ENCODE measurements around the gene MOB3A. TPM values are rescaled to one million over a fixed set of nuclear protein-coding genes. Genes with fewer than 3 reads are reported as not detected.

The MOB3A gene
- 100 to 1,000 TPM; 148 to 156 TPM for total RNA-seq

GRCh38 chr19:2096034-2096479 is at the start of gene MOB3A:
Gene MOB3A, minus strand, starts transcription at chr19:2096326. Its CDS starts 17,766 bp downstream, at chr19:2078560.
- DNase-seq, result peak; percentile 92
- Mint-ChIP-seq H3K27me3 (no peaks in the 10 kb centered on the region), H3K36me3 (ENCODE audit: low read depth) (peaks cover 28% of the 10 kb centered on the region), H3K27ac (peak within 1 kb of the TSS; percentile 94), H3K4me1 (peaks cover 37% of the 10 kb centered on the region), H3K9me3 (ENCODE audit: low read depth) (no peaks in the 10 kb centered on the region), H3K4me3 (peak within 1 kb of the TSS; percentile 98)
- ChIA-PET CTCF (interaction anchor here (0.7 to 2.3 kb wide), 2 partner anchors 10 to 732 kb away, joined by 3 to 7 read pairs; no protein-coding TSS in a partner anchor), POLR2A (interaction anchor here (0.6 to 1.0 kb wide), 3 partner anchors 27 to 56 kb away, joined by 3 to 4 read pairs (median 3); partner anchors contain the start of gene AP3D1)
- intact Hi-C loops (cut with DNase I, micrococcal nuclease), result loop anchor here (1.0 to 10.0 kb wide), 23 partner anchors 9 to 831 kb away; partner anchors contain the start of genes AP3D1 (in 2 of the 2), ADAT3 (in 1 of the 2), BTBD2 (in 1 of the 2) and CIRBP (in 1 of the 2)
- peak; percentile 51 for ATAC-seq

- POLR2A ChIA-PET, result no interaction called here
- Mint-ChIP-seq H3K27ac (no peak overlapping the region), H3K27me3 (no peaks in the 10 kb centered on the region), H3K9me3 (ENCODE audit: low read depth) (no peaks in the 10 kb centered on the region), H3K36me3 (ENCODE audit: low read depth) (peaks cover 17% of the 10 kb centered on the region), H3K4me3 (no peak overlapping the region), H3K4me1 (peaks cover 46% of the 10 kb centered on the region)
- ATAC-seq (no peak), DNase-seq (peak; percentile 44)
- CTCF ChIA-PET, result interaction anchor here (0.6 to 1.1 kb wide), 3 partner anchors 10 to 468 kb away, joined by 3 read pairs; no protein-coding TSS in a partner anchor
- intact Hi-C loops (cut with DNase I, micrococcal nuclease), result loop anchor here in 1 of 2 experiments (5.0 kb wide), 1 partner anchor 129 kb away; the partner anchor contains the start of gene BTBD2
Observed at GRCh38 chr19:2145831-2146241, 49.7 kb upstream of the MOB3A start.

DNA sequence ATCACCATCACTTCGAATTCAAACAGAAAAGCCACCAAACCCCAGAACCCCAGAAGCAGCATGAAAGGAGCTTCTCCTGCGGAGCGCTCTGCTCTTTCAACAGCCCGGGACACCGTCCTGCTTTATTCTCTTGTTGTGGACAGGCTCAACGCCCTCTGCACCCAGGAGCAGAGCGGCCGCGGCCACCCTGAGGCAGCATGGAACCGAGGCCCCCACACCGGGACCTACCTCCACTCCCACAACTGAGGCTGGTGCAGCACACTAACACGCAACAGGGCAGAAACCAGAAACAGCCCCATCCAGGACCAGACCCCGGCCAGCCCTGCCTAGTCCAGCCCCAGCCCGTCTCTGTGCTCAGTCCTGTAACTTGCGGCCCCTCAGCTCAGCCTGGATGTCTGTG is 48.1 kb upstream of the MOB3A start:
- Mint-ChIP-seq H3K36me3 (ENCODE audit: low read depth) (peaks cover 12% of the 10 kb centered on the region), H3K4me1 (peaks cover 34% of the 10 kb centered on the region), H3K4me3 (no peak overlapping the region), H3K9me3 (ENCODE audit: low read depth) (no peaks in the 10 kb centered on the region), H3K27me3 (no peaks in the 10 kb centered on the region), H3K27ac (no peak overlapping the region)
- ATAC-seq (no peak), DNase-seq (no peak)
- CTCF ChIA-PET, result no interaction called here
- intact Hi-C loops (cut with DNase I, micrococcal nuclease), result no loop called here
- POLR2A ChIA-PET, result no interaction called here

DNA sequence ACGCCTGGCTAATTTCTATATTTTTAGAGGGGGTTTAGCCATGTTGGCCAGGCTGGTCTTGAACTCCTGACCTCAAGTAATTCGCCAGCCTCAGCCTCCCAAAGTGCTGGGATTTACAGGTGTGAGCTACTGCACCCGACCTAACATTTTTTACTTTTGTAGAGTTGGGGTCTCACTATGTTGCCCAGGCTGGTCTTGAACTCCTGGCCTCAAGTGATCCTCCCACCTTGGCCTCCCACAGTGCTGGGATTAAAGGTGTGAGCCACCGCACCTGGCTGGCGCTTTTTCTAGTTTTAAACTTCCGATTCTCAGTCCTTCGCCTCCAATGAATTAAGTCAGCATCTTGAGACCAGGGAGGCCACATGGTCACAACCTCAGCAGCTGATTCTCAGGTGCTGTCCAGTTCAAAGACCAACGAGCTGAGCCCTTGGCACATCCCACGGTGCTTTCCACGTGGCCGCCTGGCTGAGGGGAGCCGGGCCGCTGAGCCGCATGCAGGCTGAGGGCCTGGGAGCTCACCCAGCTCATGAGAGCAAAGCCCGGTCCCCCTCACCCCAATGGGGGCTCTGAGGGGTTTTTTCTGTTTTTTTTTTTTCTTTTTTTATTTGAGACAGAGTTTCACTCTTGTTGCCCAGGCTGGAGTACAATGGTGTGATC is 46.2 kb upstream of the MOB3A start:
- no peaks in the 10 kb centered on the region for H3K27me3 Mint-ChIP-seq
- POLR2A ChIA-PET, result no interaction called here
- H3K36me3 Mint-ChIP-seq (ENCODE audit: low read depth), result peaks cover 7% of the 10 kb centered on the region
- H3K27ac Mint-ChIP-seq, result no peak overlapping the region
- no peak overlapping the region for H3K4me3 Mint-ChIP-seq
- no peak for DNase-seq
- H3K9me3 Mint-ChIP-seq (ENCODE audit: low read depth), result no peaks in the 10 kb centered on the region
- intact Hi-C loops (cut with DNase I, micrococcal nuclease), result no loop called here
- ATAC-seq, result no peak
- CTCF ChIA-PET, result no interaction called here
- H3K4me1 Mint-ChIP-seq, result peaks cover 19% of the 10 kb centered on the region

DNA sequence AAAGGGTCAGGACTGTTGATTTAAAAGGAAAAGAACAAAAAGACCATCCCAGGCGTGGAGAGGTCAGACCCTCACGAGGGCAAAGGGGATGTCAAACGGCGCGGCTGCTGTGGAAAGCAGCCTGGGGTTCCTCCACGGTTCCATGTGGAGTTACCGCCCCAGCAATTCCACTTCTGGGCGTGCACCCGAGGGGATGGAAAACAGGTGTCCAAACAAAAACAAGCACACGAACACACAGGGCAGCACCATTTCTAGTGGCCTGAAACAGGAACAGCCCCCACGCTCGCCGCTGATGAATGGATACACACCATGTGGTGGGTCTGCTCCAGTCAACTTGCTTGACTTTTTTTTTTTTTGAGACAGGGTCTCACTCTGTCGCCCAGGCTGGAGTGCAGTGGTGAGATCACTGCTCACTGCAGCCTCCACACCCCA is 44.0 kb upstream of the MOB3A start:
- ATAC-seq, result no peak
- Mint-ChIP-seq H3K27me3 (no peaks in the 10 kb centered on the region), H3K27ac (no peak overlapping the region), H3K36me3 (ENCODE audit: low read depth) (peaks cover 12% of the 10 kb centered on the region), H3K4me1 (peaks cover 4% of the 10 kb centered on the region), H3K4me3 (no peak overlapping the region), H3K9me3 (ENCODE audit: low read depth) (no peaks in the 10 kb centered on the region)
- CTCF ChIA-PET, result no interaction called here
- POLR2A ChIA-PET, result no interaction called here
- intact Hi-C loops (cut with DNase I, micrococcal nuclease), result no loop called here
- DNase-seq, result no peak

DNA sequence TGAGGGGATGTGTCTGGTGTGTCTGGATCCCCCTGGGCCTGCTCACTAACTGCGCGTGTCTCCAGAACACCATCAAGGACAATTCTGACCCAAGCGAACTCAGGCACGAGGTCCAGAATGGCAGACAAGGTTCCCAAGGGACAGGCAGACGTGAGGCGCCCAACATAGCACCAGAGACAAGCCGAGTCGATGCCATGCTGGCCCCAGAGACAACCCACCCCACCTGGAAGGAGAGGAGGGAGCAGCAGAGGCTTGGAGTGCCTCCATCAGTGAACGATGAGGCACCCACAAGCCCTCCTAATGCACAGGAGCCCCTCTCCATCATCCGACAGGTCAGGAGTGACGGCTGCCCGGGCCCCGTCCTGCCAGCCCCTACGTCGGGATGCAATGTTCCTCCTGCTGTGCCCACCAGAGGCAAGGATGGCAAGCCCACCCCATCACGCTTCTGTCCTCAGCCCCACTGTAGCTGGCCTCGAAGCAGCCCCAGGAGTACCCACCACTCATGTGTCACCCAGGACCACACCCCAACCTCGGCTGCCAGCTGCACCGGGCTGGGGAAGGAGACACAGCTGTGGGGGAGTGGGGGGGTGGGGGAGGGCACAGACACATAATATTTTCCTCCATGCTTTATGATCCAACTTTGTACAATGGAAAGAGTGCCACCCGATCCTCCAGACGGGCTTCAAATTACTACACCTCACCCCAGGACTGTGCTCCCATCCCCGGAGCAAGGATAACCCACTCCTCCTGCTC is 43.4 kb upstream of the MOB3A start:
- POLR2A ChIA-PET, result no interaction called here
- Mint-ChIP-seq H3K4me1 (no peaks in the 10 kb centered on the region), H3K4me3 (no peak overlapping the region), H3K27me3 (no peaks in the 10 kb centered on the region), H3K36me3 (ENCODE audit: low read depth) (peaks cover 12% of the 10 kb centered on the region), H3K9me3 (ENCODE audit: low read depth) (no peaks in the 10 kb centered on the region), H3K27ac (no peak overlapping the region)
- CTCF ChIA-PET, result no interaction called here
- intact Hi-C loops (cut with DNase I, micrococcal nuclease), result no loop called here
- no peak for ATAC-seq
- DNase-seq, result no peak

- intact Hi-C loops (cut with DNase I, micrococcal nuclease), result no loop called here
Observed at GRCh38 chr19:2138061-2138728, 42.1 kb upstream of the MOB3A start.

DNA sequence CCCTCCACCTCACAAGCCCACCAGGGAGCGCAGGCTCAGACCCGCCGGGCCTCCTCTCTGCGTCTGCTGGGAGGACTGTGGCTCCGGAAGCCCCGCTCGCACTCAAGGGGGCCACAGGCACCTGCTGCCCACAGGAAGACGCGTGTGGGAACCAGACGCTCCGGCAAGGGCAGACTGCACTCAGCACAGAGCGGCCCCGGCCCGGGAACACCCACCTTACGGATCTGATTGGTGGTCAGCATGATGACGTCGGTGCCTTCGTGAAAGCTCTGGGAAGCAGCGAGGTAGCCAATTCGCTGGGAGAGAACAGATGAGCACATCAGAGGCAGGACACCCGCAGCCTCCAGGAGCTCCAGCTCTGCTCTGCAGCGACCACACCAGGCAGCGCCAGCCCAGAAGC is 40.7 kb upstream of the MOB3A start:
- Mint-ChIP-seq H3K36me3 (ENCODE audit: low read depth) (peaks cover 16% of the 10 kb centered on the region), H3K9me3 (ENCODE audit: low read depth) (no peaks in the 10 kb centered on the region), H3K4me3 (no peak overlapping the region), H3K27ac (no peak overlapping the region), H3K4me1 (no peaks in the 10 kb centered on the region), H3K27me3 (no peaks in the 10 kb centered on the region)
- intact Hi-C loops (cut with DNase I, micrococcal nuclease), result no loop called here
- POLR2A ChIA-PET, result no interaction called here
- ATAC-seq (no peak), DNase-seq (no peak)
- CTCF ChIA-PET, result no interaction called here

More at GRCh38 chr19:2138061-2138728, 42.1 kb upstream of the MOB3A start:
- Mint-ChIP-seq H3K9me3 (ENCODE audit: low read depth) (no peaks in the 10 kb centered on the region), H3K27ac (no peak overlapping the region), H3K4me3 (no peak overlapping the region), H3K36me3 (ENCODE audit: low read depth) (peaks cover 14% of the 10 kb centered on the region), H3K4me1 (no peaks in the 10 kb centered on the region), H3K27me3 (no peaks in the 10 kb centered on the region)
- ChIA-PET CTCF (interaction anchor here (0.6 kb wide), 1 partner anchor 123 kb away, joined by 3 read pairs; no protein-coding TSS in a partner anchor), POLR2A (no interaction called here)
- no peak for DNase-seq
- no peak for ATAC-seq

DNA sequence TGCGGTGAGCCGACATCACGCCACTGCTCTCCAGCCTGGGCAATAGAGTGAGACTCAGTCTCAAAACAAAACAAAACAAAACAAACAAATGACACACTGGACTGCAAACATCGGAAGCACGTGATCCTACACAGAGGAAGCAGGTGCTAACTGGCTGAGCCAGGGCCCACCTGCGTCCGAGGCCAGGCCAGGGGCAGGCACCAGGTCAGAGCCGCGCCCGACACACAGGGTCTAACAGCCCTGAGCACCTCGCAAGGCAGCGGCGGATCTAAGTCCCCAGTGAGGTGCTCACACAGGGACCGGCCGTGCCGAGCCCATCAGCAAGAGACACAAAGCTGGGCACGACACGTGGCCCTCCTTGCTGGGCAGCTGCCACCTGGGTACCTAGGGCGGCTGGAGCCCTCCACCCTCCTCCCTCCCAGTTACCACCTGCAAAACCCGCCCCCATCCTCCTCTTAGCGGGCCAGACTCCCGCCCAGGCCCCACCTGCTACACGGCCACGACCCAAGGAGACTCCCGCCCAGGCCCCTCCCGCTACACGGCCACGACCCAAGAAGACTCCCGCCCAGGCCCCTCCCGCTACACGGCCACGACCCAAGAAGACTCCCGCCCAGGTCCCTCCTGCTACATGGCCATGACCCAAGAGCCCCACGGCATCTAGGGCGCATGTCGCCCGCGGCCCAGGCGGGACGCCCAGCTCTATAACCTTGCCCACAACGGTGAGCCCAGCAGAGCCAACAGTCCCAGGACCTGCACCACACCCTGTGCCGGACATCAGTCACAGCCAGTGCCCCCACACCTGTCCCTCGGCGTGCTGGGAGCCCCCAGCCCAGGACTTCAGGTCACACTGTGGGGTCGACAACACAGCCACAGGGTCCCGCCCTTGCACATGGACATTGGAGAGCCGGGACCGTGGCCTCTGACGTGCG is 39.6 kb upstream of the MOB3A start:
- intact Hi-C loops (cut with DNase I, micrococcal nuclease), result no loop called here
- peaks cover 11% of the 10 kb centered on the region for H3K36me3 Mint-ChIP-seq (ENCODE audit: low read depth)
- DNase-seq (no peak), ATAC-seq (no peak)
- H3K4me3 Mint-ChIP-seq, result no peak overlapping the region
- POLR2A ChIA-PET, result no interaction called here
- no peaks in the 10 kb centered on the region for H3K4me1 Mint-ChIP-seq
- H3K27me3 Mint-ChIP-seq, result no peaks in the 10 kb centered on the region
- no peak overlapping the region for H3K27ac Mint-ChIP-seq
- no peaks in the 10 kb centered on the region for H3K9me3 Mint-ChIP-seq (ENCODE audit: low read depth)
- CTCF ChIA-PET, result no interaction called here

DNA sequence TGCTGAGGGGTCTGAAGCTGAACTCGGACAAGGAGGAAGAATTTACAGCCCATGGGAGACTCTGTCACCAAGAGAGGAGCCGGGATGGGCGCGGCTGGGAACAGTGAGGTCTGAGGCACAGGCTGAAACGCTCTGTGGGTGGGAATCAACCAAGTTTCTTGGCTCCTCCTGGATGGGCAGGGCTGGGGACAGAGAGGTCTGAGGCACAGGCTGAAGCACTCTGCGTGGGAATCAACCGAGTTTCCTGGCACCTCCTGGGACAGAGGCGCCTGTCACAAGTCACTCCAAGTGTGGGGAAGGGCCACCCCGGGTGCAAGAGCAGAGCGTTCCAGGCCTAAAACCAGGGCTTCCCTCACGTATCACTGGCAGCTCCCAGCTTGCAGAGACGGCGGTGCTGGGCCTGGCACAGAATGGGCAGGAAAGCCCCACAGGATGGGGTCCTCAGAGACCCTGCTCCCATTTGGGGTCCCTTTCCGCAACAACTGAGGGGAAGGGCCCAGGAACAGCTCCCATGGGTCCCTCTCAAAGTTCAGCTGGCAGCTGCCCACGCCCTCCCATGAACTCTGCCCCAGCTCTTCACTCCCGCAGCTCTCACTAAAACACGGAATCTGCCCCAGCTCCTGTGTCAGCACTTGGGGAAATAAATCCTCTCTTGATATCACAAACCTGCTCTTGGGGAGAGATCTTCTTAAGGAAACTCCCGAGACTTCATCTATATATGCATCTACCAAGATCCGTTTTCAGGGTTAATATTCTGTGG is 36.8 kb upstream of the MOB3A start:
- POLR2A ChIA-PET, result no interaction called here

More for the DNA sequence above, 36.8 kb upstream of the MOB3A start:
- Mint-ChIP-seq H3K9me3 (ENCODE audit: low read depth) (no peaks in the 10 kb centered on the region), H3K27ac (no peak overlapping the region), H3K27me3 (no peaks in the 10 kb centered on the region), H3K4me3 (no peak overlapping the region), H3K36me3 (ENCODE audit: low read depth) (peaks cover 9% of the 10 kb centered on the region), H3K4me1 (no peaks in the 10 kb centered on the region)
- intact Hi-C loops (cut with DNase I, micrococcal nuclease), result no loop called here
- DNase-seq (no peak), ATAC-seq (no peak)
- CTCF ChIA-PET, result interaction anchor here (0.6 to 0.9 kb wide), 2 partner anchors 9 to 853 kb away, joined by 3 to 4 read pairs; no protein-coding TSS in a partner anchor

Data from activated CD4-positive, alpha-beta T cell treated with anti-CD3 and anti-CD28 coated beads for 36 hours (primary cell).